ENCODE results near the gene NAP1L1.

NAP1L1 gene

GRCh38 chr12:76065917-76066316, 18.6 kb downstream of the NAP1L1 start:
- Histone ChIP-seq H3K36me3 (ENCODE audit: control insufficient read depth in 2 of 2, insufficient read depth in 2 of 2, low read length in 2 of 2) (peaks cover 8 to 15% of the 10 kb centered on the region in 2 donors), H3K4me3 (ENCODE audit: low read length in 2 of 2) (no peak overlapping the region), H3K9ac (ENCODE audit: low read depth in 1 of 2, low read length in 2 of 2) (no peak overlapping the region), H3K27ac (ENCODE audit: low read depth in 2 of 2, low read length in 2 of 2) (no peak overlapping the region), H3K4me1 (ENCODE audit: control insufficient read depth in 2 of 2, insufficient read depth in 2 of 2, low read length in 2 of 2) (no peaks in the 10 kb centered on the region), H3K27me3 (ENCODE audit: control insufficient read depth in 2 of 2, insufficient read depth in 2 of 2, low read length in 2 of 2) (no peaks in the 10 kb centered on the region), H3K9me3 (ENCODE audit: control insufficient read depth in 2 of 2, low read length in 2 of 2) (peaks cover 0 to 10% of the 10 kb centered on the region in 2 donors)

DNA sequence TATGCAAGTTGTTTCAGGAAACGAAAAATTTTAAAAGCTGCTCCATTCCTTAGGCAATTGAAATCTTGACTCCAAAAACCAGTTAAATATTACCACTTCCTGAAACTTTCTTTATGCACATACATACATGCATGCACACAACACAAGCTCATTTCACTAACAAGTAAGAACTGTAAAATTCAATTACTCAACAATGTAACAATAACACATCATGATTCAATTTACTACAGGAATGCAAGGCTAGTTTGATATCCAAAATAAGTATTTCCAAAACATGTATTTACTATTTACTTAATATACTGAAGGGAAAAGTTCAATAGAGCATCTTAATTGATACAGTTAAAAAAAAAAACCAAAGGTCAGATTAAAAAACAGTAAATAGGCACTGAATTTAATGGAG, 19.6 kb downstream of the NAP1L1 start:
- H3K36me3 ChIP-seq (ENCODE audit: control insufficient read depth in 2 of 2, insufficient read depth in 2 of 2, low read length in 2 of 2): peaks cover 8 to 15% of the 10 kb centered on the region in 2 donors
- no peaks in the 10 kb centered on the region for H3K4me1 ChIP-seq (ENCODE audit: control insufficient read depth in 2 of 2, insufficient read depth in 2 of 2, low read length in 2 of 2)
- H3K27ac ChIP-seq (ENCODE audit: low read depth in 2 of 2, low read length in 2 of 2): no peak overlapping the region
- no peak overlapping the region for H3K4me3 ChIP-seq (ENCODE audit: low read length in 2 of 2)
- no peak overlapping the region for H3K9ac ChIP-seq (ENCODE audit: low read depth in 1 of 2, low read length in 2 of 2)
- H3K27me3 ChIP-seq (ENCODE audit: control insufficient read depth in 2 of 2, insufficient read depth in 2 of 2, low read length in 2 of 2): no peaks in the 10 kb centered on the region
- H3K9me3 ChIP-seq (ENCODE audit: control insufficient read depth in 2 of 2, low read length in 2 of 2): peaks cover 0 to 10% of the 10 kb centered on the region in 2 donors

- Histone ChIP-seq H3K9me3 (ENCODE audit: control insufficient read depth in 2 of 2, low read length in 2 of 2) (peaks cover 0 to 4% of the 10 kb centered on the region in 2 donors), H3K36me3 (ENCODE audit: control insufficient read depth in 2 of 2, insufficient read depth in 2 of 2, low read length in 2 of 2) (peaks cover 16 to 17% of the 10 kb centered on the region in 2 donors), H3K4me1 (ENCODE audit: control insufficient read depth in 2 of 2, insufficient read depth in 2 of 2, low read length in 2 of 2) (no peaks in the 10 kb centered on the region), H3K4me3 (ENCODE audit: low read length in 2 of 2) (no peak overlapping the region), H3K27me3 (ENCODE audit: control insufficient read depth in 2 of 2, insufficient read depth in 2 of 2, low read length in 2 of 2) (no peaks in the 10 kb centered on the region), H3K27ac (ENCODE audit: low read depth in 2 of 2, low read length in 2 of 2) (no peak overlapping the region), H3K9ac (ENCODE audit: low read depth in 1 of 2, low read length in 2 of 2) (no peak overlapping the region)
Measured at GRCh38 chr12:76060111-76060510, 24.4 kb downstream of the NAP1L1 start.

GRCh38 chr12:76057326-76057725, 27.2 kb downstream of the NAP1L1 start:
- no peak overlapping the region for H3K27ac ChIP-seq (ENCODE audit: low read depth in 2 of 2, low read length in 2 of 2)
- no peak overlapping the region for H3K9ac ChIP-seq (ENCODE audit: low read depth in 1 of 2, low read length in 2 of 2)
- H3K36me3 ChIP-seq (ENCODE audit: control insufficient read depth in 2 of 2, insufficient read depth in 2 of 2, low read length in 2 of 2): peaks cover 16 to 26% of the 10 kb centered on the region in 2 donors
- no peaks in the 10 kb centered on the region for H3K9me3 ChIP-seq (ENCODE audit: control insufficient read depth in 2 of 2, low read length in 2 of 2)
- H3K27me3 ChIP-seq (ENCODE audit: control insufficient read depth in 2 of 2, insufficient read depth in 2 of 2, low read length in 2 of 2): no peaks in the 10 kb centered on the region
- no peak overlapping the region for H3K4me3 ChIP-seq (ENCODE audit: low read length in 2 of 2)
- no peaks in the 10 kb centered on the region for H3K4me1 ChIP-seq (ENCODE audit: control insufficient read depth in 2 of 2, insufficient read depth in 2 of 2, low read length in 2 of 2)

DNA sequence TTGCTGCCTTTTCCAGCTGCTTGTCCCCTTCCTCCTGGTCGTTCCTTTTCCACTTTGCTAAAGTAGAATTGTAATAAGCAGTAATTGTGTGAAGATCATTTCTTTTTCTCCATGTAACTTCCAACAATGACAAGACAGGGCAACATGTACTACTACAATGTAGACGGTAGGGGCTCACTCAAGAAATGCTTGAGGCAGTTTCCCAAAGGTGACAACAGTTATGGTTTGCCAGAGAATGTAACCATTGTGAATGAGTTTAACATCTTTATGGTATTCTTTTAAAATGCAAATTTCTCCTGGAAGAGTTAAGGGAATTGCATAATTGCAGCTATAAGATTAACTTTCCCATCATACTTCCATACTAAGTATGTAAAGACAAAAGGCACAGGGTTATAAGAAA, 29.1 kb downstream of the NAP1L1 start:
- no peaks in the 10 kb centered on the region for H3K4me1 ChIP-seq (ENCODE audit: control insufficient read depth in 2 of 2, insufficient read depth in 2 of 2, low read length in 2 of 2)
- no peak overlapping the region for H3K4me3 ChIP-seq (ENCODE audit: low read length in 2 of 2)
- H3K9ac ChIP-seq (ENCODE audit: low read depth in 1 of 2, low read length in 2 of 2): no peak overlapping the region
- H3K27ac ChIP-seq (ENCODE audit: low read depth in 2 of 2, low read length in 2 of 2): no peak overlapping the region
- peaks cover 10 to 22% of the 10 kb centered on the region in 2 donors for H3K36me3 ChIP-seq (ENCODE audit: control insufficient read depth in 2 of 2, insufficient read depth in 2 of 2, low read length in 2 of 2)
- no peaks in the 10 kb centered on the region for H3K27me3 ChIP-seq (ENCODE audit: control insufficient read depth in 2 of 2, insufficient read depth in 2 of 2, low read length in 2 of 2)
- no peaks in the 10 kb centered on the region for H3K9me3 ChIP-seq (ENCODE audit: control insufficient read depth in 2 of 2, low read length in 2 of 2)

- Histone ChIP-seq H3K4me3 (ENCODE audit: low read length in 2 of 2) (no peak overlapping the region), H3K9me3 (ENCODE audit: control insufficient read depth in 2 of 2, low read length in 2 of 2) (no peaks in the 10 kb centered on the region), H3K9ac (ENCODE audit: low read depth in 1 of 2, low read length in 2 of 2) (no peak overlapping the region), H3K4me1 (ENCODE audit: control insufficient read depth in 2 of 2, insufficient read depth in 2 of 2, low read length in 2 of 2) (no peaks in the 10 kb centered on the region), H3K27ac (ENCODE audit: low read depth in 2 of 2, low read length in 2 of 2) (no peak overlapping the region), H3K27me3 (ENCODE audit: control insufficient read depth in 2 of 2, insufficient read depth in 2 of 2, low read length in 2 of 2) (no peaks in the 10 kb centered on the region), H3K36me3 (ENCODE audit: control insufficient read depth in 2 of 2, insufficient read depth in 2 of 2, low read length in 2 of 2) (peaks cover 11 to 19% of the 10 kb centered on the region in 2 donors)
Measured at GRCh38 chr12:76049575-76050251, 34.8 kb downstream of the NAP1L1 start.

DNA sequence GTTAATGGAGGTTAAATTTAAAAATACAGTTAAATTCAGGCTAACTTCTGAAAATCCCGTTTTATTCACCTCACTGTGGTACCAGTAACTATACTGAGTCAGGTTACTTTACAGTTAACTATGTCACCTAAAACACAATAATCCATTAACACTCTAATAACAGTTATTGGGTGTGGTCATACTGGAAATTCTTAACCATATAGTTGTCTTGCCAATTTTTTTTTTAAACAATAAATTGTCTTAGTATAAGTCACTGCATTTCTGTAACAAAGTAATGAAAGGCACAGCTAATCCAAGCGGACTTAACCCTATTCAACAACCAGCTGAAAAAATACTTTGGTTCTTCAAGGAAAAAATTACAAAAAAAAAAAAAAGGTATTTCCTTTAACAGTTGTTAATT, 36.7 kb downstream of the NAP1L1 start:
- no peaks in the 10 kb centered on the region for H3K27me3 ChIP-seq (ENCODE audit: control insufficient read depth in 2 of 2, insufficient read depth in 2 of 2, low read length in 2 of 2)
- H3K4me3 ChIP-seq (ENCODE audit: low read length in 2 of 2): no peak overlapping the region
- no peak overlapping the region for H3K9ac ChIP-seq (ENCODE audit: low read depth in 1 of 2, low read length in 2 of 2)
- H3K9me3 ChIP-seq (ENCODE audit: control insufficient read depth in 2 of 2, low read length in 2 of 2): no peaks in the 10 kb centered on the region
- H3K36me3 ChIP-seq (ENCODE audit: control insufficient read depth in 2 of 2, insufficient read depth in 2 of 2, low read length in 2 of 2): peaks cover 11% of the 10 kb centered on the region in 2 donors
- no peaks in the 10 kb centered on the region for H3K4me1 ChIP-seq (ENCODE audit: control insufficient read depth in 2 of 2, insufficient read depth in 2 of 2, low read length in 2 of 2)
- no peak overlapping the region for H3K27ac ChIP-seq (ENCODE audit: low read depth in 2 of 2, low read length in 2 of 2)

GRCh38 chr12:76047060-76047459, 37.4 kb downstream of the NAP1L1 start:
- Histone ChIP-seq H3K4me3 (ENCODE audit: low read length in 2 of 2) (no peak overlapping the region), H3K27ac (ENCODE audit: low read depth in 2 of 2, low read length in 2 of 2) (no peak overlapping the region), H3K9ac (ENCODE audit: low read depth in 1 of 2, low read length in 2 of 2) (no peak overlapping the region), H3K4me1 (ENCODE audit: control insufficient read depth in 2 of 2, insufficient read depth in 2 of 2, low read length in 2 of 2) (no peaks in the 10 kb centered on the region), H3K36me3 (ENCODE audit: control insufficient read depth in 2 of 2, insufficient read depth in 2 of 2, low read length in 2 of 2) (peaks cover 7 to 9% of the 10 kb centered on the region in 2 donors), H3K27me3 (ENCODE audit: control insufficient read depth in 2 of 2, insufficient read depth in 2 of 2, low read length in 2 of 2) (no peaks in the 10 kb centered on the region), H3K9me3 (ENCODE audit: control insufficient read depth in 2 of 2, low read length in 2 of 2) (no peaks in the 10 kb centered on the region)

DNA sequence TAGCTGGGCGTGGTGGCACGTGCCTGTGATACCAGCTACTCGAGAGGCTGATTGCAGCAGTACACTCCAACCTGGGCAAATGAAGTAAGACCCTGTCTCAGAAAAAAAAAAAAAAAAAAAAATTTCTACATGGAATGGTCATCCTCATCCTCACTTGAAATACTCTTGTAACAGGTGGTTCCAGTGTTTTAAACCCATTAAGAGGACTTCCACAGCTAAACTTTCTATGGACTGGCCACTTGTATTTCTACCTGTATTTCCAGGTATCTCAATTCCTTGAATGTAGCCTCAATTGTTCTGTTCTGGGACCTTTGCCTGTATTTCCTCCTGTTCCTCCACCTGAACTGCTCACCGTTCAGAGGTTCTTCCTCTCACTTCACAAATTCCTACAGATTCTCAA, 41.1 kb downstream of the NAP1L1 start:
- H3K9me3 ChIP-seq (ENCODE audit: control insufficient read depth in 2 of 2, low read length in 2 of 2): no peaks in the 10 kb centered on the region
- peaks cover 0 to 2% of the 10 kb centered on the region in 2 donors for H3K36me3 ChIP-seq (ENCODE audit: control insufficient read depth in 2 of 2, insufficient read depth in 2 of 2, low read length in 2 of 2)
- no peak overlapping the region for H3K27ac ChIP-seq (ENCODE audit: low read depth in 2 of 2, low read length in 2 of 2)

DNA sequence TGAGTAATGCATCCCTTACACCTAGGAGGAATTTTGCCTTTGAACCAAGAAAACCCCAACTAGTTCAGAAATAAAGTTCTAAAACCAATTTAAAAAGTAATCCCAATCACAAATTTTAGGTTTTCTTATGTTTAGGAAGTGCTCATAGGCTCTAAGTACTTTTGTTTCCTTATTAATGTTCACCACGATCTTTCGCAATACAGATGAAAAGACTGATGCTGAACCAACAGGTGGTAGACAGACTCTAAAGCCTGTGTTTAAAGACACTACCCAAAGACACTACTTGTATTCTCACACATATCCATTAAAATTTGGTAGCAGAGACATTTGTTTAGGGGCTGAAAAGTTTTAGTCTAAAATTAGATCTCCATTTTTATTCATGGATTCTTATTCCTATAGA, 42.3 kb downstream of the NAP1L1 start:
- no peaks in the 10 kb centered on the region for H3K4me1 ChIP-seq (ENCODE audit: control insufficient read depth in 2 of 2, insufficient read depth in 2 of 2, low read length in 2 of 2)
- H3K9me3 ChIP-seq (ENCODE audit: control insufficient read depth in 2 of 2, low read length in 2 of 2): no peaks in the 10 kb centered on the region
- no peak overlapping the region for H3K9ac ChIP-seq (ENCODE audit: low read depth in 1 of 2, low read length in 2 of 2)
- no peaks in the 10 kb centered on the region for H3K36me3 ChIP-seq (ENCODE audit: control insufficient read depth in 2 of 2, insufficient read depth in 2 of 2, low read length in 2 of 2)
- no peak overlapping the region for H3K4me3 ChIP-seq (ENCODE audit: low read length in 2 of 2)
- H3K27me3 ChIP-seq (ENCODE audit: control insufficient read depth in 2 of 2, insufficient read depth in 2 of 2, low read length in 2 of 2): no peaks in the 10 kb centered on the region
- H3K27ac ChIP-seq (ENCODE audit: low read depth in 2 of 2, low read length in 2 of 2): no peak overlapping the region

More for the DNA sequence above, 41.1 kb downstream of the NAP1L1 start:
- Histone ChIP-seq H3K4me1 (ENCODE audit: control insufficient read depth in 2 of 2, insufficient read depth in 2 of 2, low read length in 2 of 2) (no peaks in the 10 kb centered on the region), H3K9ac (ENCODE audit: low read depth in 1 of 2, low read length in 2 of 2) (no peak overlapping the region), H3K27me3 (ENCODE audit: control insufficient read depth in 2 of 2, insufficient read depth in 2 of 2, low read length in 2 of 2) (no peaks in the 10 kb centered on the region), H3K4me3 (ENCODE audit: low read length in 2 of 2) (no peak overlapping the region)
